Erythroblast (primary cell): Measurements from ENCODE around the gene ACP4.
"Not testable (repeated sequence)": the region's sequence is repeated elsewhere in the genome, so short reads cannot be mapped to it uniquely, and the experiment has no call there.

Experiments used
- DNase-seq, 2 experiments: peaks; one replicate each; lab custom pipeline; 2025; lab: John Stamatoyannopoulos, UW
- GATA1 ChIP-seq: IDR thresholded peaks from 2 replicates; pipeline ENCODE4 v1.6.1; 2011; ENCODE audit warnings: low read depth, mild to moderate bottlenecking, control low read depth, low read length, moderate library complexity
- POLR2A ChIP-seq: IDR thresholded peaks from 2 replicates; pipeline ENCODE4 v1.6.1; 2011; ENCODE audit warnings: mild to moderate bottlenecking, low read length

ACP4 gene

DNA sequence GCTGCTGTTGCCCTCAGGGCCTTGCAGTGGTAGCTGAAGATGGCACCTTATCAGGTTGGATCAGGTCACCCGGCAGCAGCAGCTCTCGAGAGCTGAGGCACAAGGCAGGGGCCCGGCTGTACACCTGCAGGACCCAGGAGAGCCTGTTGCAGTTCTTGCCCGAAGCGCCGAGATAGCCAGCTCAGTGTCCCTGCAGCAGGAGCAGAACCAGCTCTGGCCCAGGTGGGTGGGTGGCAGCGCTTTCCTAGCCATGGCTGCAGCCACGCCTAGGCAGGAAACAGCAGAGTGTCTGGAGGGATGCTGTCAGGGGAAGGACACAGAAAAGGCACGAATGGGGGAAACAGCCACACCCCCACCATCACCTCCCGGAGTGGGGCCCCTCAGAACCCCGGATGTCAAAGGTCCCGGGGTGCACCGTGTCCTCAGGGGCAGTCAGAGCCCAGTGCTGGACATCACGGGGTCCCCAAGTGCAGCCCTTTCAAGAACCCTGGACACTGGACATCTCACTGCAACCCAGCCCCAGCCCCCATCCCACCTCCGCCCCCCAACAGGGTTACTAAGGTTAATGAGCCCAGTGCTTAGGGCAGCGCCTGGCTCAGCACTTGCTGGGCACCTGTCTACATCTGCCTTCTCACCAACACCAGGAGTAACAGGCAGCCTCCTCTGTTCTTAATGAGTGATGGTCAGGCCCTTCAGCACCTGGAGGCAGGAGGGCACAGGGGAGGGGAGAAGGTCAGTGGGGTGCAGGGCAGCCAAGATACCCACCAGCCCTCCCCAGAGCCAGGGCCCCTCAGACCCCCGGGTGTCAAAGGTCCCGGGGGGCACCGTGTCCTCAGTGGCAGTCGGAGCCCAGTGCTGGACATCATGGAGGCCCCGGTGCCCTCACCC lies 8.7 kb downstream of the ACP4 start:
- TF ChIP-seq GATA1 (no peak), POLR2A (no peak)
- DNase-seq: no peak

DNA sequence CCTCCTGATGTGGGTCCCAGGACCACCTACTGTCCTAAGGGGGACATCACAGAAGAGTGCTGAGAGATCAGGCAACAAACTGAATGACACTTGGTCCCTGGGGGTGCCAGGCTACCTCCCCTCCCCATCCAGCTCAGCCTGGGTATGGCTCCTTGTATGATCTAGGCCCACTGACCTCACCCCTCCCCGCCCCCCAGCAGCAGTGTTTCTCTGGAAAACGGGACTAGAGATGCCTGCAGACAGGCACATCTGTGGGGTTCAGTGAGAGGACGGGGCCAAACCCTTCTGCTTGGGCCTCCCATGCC lies 9.3 kb downstream of the ACP4 start:
- DNase-seq: no peak
- TF ChIP-seq POLR2A (no peak), GATA1 (no peak)

DNA sequence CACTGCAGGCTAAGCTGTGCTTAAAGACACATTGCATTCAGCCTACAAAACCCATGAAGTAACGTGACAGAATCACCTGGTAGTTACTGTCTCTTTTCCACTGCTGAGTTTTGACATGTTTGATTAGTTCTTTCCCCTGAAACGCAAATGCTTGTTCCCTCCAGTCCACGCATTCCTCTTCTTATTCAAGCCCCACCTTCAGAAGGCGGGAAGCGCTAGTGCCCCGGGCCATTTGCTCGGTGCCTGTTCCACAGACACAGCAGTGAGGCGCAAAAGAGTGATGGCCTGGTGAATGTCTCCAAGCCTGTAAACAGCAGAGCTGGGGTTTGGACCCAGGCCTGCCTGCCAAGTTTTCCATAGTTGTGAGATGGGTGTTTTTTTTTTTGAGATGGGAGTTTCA lies 10.9 kb downstream of the ACP4 start:
- no peak for DNase-seq
- TF ChIP-seq POLR2A (no peak), GATA1 (no peak)

DNA sequence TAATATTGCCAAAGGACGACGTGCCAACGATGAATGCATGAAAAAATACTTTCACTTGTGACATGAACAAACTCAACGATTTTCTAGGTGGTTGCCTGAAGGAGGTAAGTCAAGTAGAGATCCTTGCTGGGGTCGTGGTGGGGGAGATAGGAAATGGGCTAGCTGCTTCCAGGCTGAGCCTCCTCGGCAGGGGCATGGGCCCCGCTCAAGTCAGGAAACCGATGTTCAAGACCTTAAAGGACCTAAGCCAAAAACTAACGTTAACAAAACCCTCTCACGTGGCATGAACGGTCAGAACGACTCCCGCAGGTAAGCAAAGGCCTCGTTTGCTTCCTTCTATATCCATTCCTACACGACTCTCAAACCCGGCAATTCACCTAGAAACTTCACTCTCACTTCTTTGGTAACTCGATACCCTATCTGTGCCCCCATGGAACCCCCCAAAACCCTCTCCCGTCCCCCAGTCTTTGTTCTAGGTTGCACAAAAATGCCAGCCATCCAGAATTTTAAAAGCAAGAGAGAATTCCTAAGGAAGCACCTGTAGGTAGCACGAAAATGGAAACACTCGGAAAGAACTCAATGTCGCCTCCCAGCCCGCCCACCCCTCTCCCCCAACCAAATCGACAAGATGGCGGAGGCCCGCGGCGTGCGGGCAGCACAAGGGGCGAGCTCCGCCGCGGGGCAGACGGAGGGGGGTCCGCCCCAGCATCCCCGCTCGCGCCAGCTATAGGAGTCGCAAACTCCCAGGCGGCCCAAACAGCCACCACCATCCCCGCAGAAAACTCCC lies 13.6 kb downstream of the ACP4 start:
- TF ChIP-seq GATA1: no peak
- TF ChIP-seq POLR2A: no peak
- peak; percentile 77 to 83 for DNase-seq

DNA sequence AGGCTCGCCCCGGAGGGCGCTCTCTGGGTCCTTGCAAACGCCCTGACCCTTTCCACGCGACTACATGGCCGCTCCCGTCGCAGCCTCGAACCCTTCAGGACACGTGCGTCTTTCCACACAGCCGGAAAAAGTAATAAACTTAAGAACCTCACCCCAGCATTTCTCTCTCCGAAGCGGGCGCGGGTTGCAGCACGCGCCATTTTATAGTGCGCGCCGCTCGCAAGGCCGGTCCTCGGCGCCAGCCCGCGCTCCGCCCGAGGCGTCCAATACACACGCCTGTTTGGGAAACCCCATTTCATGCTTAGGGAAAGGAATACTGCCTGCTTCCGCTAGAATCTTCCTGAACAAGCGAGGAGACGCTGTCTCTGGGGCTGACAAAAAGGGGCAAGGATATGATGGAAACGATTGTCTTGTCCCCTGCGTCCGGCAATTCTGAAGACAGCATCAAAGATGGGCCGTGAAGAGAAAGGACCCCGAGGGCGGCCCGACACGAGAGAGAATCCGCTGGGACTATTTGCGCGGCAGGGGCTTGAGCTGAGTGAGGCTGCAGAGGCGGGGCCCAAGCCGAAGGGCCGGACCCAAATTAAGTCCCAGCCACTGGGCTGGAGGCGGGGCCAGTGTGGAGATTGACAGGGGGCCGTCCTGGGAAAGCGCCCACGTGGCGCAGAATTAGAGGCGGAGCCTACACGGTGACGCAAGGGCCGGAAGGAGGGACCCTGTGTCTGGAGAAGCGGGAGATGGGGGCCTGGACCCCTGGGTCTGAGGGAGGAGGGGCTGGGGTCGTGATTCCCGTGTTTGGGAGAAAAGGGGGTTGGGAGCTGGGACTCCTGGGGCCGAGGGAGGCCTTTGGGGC lies 14.4 kb downstream of the ACP4 start:
- peak; percentile 99 for DNase-seq
- TF ChIP-seq POLR2A (peak; percentile 99), GATA1 (no peak)

DNA sequence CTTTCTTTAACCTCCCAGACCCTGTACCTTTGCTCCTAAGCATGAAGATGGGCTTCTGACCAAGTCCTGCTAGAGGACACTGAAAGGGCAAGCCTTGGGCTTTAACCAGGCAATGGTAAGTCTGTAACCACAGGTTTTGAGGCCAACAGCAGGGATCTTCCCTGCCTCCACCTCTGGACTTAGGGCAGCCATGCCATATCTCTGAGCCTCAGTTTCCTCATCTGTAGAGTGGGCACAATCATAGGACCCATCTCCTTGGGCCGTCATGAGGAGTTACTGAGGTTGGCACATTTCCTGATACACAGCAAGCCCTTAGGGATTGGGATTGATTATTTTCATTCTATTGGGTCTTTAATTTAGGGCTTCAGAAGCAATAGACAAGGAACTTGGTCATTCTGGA lies 18.6 kb downstream of the ACP4 start:
- TF ChIP-seq POLR2A: no peak
- DNase-seq: no peak

DNA sequence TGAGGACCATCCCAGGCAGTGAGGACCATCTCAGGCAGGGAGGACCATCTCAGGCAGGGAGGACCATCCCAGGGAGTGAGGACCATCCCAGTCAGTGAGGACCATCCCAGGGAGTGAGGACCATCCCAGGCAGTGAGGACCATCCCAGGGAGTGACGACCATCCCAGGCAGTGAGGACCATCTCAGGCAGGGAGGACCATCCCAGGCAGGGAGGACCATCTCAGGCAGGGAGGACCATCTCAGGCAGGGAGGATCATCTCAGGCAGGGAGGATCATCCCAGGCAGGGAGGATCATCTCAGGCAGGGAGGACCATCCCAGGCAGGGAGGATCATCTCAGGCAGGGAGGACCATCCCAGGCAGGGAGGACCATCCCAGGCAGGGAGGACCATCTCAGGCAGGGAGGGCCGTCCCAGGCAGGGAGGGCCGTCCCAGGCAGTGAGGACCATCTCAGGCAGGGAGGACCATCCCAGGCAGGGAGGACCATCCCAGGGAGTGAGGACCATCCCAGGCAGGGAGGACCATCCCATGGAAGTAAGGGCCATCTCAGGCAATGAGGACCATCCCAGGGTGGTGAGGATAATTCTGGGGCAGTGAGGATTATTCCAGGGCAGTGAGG lies 21.5 kb downstream of the ACP4 start:
- not testable (repeated sequence) for DNase-seq

DNA sequence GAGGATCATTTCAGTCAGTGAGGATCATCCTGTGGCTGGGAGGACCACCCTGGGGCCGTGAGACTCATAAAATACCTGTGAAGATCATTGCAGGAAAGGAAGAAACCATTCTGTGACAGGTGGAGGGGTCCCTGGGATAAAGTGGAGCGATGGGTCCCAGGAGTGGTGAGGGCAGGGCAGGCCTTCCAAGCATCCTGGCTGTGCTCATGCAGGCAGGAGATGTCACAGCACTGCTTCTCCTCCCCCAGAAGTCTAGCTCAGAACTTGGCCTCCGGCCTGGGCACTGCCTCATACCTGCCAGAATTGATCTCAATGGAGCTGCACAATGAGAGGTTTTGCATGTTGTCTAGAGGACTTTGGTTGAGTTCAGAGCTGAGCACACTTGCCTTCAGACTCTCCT lies 22.3 kb downstream of the ACP4 start:
- TF ChIP-seq POLR2A: no peak
- TF ChIP-seq GATA1: no peak

DNA sequence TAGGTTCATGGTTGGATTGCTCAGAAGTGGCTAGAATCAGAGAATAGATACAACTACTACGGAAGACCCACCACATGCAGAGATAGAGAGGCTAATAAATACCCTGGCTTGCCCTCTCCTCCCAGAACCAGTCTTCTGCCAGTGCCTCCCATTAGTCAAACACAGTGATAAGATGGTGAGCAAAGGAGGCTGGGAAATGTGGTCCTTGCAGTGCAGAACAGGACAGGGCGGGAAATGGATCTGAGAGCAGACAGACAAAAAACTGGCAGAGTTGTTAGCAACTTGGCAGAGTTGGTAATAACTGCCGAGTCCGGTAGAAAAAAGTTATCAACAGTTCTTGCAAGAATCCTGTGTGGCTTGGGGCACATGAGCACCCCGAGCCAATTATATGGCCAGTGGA lies 24.7 kb downstream of the ACP4 start:
- no peak for DNase-seq
- TF ChIP-seq POLR2A (no peak), GATA1 (no peak)

More for the DNA sequence above, 22.3 kb downstream of the ACP4 start:
- no peak for DNase-seq

DNA sequence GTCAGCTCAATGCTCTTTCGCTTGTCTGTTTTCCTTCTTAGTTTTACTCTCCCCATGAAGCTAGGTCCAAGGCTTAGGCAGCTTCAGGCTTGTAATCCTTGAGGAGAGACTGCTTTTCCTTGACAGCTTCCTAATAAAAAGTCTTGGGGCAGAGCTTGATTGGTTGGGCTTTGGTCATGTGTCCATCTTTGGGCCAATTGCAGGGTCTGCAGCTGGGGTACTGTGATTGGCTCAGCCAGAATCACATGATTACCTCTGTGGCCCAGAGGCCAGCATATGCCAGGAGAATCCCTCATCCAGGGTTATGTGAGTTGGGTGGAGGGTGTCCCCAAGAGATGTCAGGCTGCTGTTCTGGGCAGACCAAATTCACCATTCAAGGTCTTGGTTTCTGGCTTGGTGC lies 25.2 kb downstream of the ACP4 start:
- TF ChIP-seq GATA1 (no peak), POLR2A (no peak)
- DNase-seq: no peak

DNA sequence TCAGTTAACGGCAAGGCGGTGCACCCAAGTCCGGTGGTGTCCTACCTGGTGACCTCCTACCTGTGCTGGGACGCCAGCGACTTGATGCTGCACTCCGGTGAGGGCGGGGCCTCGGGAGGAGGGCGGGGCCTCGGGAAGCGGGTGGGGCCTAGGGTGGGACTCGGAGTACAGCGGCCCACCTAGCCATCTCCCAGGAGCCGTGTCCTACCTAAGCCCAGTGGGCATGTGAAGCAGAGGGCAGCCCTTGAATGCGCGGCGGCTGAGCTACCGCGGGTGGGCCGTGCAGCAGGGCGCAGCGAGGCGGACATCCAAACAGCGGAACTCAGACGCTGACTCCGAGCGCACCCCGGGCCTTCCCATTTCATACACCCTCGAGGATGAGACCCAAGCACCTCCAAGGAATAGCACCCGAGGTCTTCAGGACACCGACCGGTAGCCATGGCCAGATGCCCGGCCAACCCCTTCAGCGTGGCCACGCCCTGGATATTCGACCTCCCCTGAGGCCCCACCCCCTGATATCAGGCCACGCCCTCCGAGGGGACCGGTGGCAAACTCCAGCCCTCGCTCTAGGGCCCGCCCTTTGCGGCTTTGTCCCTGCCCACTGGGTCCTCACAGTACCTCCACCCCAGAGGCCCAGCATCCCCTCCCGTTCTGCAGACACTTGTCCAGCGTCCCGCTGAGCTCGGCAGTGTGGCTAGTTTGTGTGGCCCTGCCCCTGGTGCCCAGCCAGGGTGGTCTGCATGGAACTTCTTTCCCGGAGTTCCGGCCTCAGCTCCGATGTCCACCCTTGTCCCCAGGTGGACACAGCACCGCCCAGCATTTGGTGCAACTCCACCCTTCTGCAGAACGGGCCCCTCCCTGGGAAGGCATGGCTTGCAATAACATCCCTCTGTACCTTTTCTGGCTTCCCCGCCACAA lies 28.0 kb downstream of the ACP4 start:
- no peak for TF ChIP-seq POLR2A
- TF ChIP-seq GATA1: no peak
- peak; percentile 78 to 79 for DNase-seq

DNA sequence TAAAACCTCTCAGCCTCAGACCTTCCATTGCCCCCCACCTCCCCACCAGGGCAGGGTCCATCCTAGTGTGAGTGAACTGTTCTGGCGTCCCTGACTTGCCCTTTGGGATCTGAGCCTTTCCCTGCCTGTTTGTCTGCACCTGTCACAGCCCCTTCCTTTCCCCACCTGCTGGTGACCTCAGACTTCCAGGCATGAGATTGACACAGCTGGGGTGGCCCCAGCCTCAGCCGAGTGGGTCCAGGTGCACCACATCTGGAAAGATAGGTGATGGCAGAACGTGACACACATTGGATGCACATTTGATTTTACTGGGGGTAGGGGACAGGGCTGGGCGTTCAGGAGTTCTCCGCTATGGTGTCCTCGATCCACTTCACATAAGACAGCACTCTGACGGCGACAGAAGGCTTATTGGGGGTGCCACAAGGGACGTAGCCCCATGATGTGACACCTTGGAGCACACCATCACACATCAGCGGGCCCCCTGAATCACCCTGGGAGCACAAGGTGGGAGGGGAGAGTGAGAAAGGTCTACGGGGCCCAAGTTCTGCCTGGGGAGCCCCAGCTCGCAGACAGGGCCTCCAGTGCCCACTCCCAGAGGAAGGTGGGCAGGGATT lies 28.8 kb downstream of the ACP4 start:
- TF ChIP-seq POLR2A (no peak), GATA1 (no peak)
- DNase-seq: no peak
